Left forelimb (tissue), 1 donor: Measurements from ENCODE around the gene NMT2.

Experiments
- DNase-seq: peaks from one replicate; pipeline ENCODE4 v3.0.0-alpha.2; 2018; ENCODE audit warnings: low spot score

The NMT2 gene

GRCh38 chr10:15141136-15142054, 27.1 kb downstream of the NMT2 start:
- DNase-seq, result no peak

DNA sequence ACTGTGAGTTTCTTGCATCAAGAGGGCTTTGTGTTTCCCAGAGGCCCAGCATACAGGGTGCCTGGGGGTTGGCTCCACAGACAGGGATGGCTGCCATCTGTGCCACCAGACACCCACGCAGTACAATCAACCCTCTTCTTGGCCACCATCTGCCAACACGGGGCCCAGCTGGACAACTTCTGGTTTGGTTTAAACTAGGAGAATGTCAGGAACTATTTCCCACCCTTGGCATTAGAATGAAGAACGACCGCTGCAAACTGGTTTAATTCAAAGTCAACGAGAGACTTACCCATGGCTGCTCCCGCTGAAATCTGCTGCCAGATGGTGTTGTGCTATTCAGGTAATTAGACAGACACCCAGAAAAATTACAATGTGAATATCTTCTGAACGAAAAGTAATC, 27.8 kb downstream of the NMT2 start:
- no peak for DNase-seq

DNA sequence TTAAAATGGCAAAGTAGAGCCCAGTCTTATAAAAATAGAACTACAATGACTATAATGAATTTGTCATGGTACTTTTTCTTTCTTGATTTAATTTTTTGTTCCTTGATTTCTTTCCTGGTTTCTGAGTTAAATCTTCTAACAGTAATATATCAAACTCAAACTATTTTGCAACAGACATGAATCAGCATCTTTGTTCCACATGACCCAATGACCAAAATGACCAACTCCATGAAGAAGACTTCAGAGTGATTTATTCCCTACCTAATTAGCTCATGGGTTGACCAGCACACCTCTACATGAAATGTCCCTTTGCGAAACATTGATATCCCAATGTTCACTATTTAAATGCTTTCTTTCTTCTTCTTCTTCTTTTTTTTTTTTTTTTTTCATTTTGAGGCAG, 30.9 kb downstream of the NMT2 start:
- DNase-seq, result no peak

DNA sequence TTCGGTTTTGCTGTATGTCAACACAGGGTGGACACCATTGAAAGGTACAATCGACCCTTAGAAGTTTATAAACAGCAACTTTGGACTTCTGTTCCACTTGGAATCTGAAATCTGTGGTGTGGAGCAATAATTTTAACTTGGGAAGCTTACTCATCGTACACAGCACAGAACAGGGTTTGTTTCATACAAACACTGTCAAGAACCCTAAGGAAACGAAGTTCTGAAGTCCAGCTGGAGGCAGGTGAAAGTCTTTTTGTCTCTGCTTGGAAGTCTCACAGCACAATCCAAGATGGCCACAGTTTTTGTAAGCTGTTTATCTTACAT, 31.5 kb downstream of the NMT2 start:
- DNase-seq, result no peak

DNA sequence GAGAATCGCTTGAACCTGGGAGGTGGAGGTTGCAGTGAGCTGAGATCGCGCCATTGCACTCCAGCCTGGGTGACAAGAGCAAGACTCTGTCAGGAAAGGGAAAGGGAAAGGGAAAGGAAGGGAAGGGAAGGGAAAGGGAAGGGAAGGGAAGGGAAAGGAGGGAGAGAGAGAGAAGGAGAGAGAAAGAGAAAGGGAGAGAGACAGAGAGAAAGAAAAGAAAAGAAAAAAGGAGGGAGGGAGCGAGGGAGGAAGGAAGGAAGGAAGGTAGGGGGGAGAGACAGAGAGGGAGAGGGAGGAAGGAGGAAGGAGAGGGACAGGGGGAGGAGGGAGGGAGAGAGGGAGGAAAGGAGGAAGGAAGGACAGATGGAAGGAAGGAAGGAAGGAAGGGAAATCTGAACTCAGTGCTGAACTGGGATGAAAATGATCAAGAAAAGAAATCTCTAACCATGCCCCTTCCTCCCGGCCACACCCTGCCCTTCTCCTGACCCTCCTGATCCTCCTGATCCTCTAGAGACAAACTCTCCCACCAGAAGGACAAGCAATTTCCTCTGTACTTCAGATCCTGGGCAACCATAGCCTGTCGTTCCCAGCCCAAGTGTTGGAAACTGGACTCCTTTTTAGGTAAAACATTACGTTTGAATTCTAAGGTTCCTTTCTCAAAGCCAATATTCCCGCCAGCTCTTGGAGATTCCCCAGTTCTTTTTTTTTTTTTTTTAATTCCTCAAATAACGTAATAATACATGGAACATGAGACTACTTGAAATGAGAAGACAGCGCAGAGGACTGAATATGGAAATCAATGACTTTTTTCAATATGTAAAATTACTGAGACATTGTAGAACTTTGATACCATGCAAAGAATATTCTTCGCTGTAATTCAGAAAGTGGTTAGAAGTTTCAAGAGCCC, 32.1 kb downstream of the NMT2 start:
- DNase-seq, result no peak

DNA sequence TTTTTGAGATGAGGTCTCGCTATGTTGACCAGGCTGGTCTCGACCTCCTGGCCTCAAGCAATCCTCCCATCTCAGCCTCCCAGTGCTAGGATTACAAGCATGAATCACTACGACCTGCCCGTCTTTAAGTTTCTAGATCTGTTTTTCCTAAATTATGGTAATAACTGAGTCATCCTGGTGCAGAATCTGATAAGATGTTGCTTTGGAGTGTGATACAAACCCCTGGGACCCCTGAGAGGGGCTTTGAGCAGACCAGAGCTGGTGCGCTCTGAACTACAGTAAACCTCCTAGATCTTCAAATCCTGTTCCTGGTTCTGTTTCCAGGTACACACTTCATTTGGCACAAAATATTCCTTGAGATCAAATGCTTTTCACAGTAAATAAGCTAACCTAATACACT, 37.2 kb downstream of the NMT2 start:
- DNase-seq, result no peak

GRCh38 chr10:15124908-15125307, 43.6 kb downstream of the NMT2 start:
- DNase-seq, result no peak

GRCh38 chr10:15124190-15124589, 44.3 kb downstream of the NMT2 start:
- no peak for DNase-seq

DNA sequence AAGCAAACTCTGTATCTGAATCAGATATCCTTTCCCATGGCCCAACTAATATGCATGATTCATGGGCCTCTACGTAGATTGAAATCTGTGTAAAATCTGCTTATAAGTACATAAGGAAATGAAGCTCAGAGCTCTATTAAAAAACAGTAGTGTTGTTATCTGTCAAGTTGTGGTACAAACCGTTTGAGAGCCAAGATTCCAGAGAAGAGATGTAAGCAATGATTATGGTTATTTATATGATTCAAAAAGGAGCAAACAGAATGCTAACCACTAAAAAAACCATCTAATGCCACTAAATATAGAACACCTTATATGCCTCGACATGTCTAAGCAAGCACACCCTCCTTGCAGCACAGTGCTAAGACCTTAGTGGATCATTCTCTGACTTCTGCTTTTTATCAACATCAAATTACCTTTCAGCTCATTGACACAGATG, 44.7 kb downstream of the NMT2 start:
- DNase-seq, result no peak

DNA sequence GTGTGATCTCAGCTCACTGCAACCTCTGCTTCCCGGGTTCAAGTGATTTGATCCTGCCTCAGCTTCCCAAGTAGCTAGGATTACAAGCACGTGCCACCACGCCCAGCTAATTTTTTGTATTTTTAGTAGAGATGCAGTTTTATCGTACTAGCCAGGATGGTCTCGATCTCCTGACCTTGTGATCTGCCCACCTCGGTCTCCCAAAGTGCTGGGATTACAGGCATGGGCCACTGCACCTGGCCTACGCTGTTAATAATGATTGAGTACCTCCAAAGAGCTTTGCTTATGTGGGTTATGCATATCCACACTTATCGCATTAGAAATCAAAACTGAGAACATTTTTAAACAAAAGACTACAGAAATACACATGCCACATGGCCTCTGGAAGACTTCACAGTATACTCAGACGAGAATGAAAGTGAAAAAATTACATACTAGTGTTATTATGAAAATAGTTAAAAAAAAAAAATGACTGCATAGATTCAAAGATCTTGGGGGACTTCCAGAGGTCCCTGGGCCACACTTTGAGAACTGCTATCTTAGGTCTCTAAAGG, 45.9 kb downstream of the NMT2 start:
- DNase-seq, result no peak

DNA sequence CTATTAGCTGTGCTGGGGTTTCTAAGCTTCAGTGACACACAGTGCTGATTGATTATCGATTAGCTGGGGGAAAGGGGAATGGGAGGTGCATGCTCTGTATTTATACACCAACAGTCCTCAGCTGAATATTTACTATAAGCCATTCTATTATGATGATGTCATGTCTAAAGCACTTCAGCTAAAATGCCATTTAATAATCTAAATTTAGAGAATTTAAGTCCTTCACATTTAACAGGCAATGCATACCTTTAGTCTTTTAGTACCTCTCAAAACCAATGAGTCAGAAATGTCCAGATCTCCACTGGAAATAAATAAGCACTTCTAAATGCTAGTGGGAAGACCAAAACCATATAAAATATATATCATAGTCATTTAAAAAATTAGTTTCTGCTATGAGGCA, 46.8 kb downstream of the NMT2 start:
- DNase-seq, result no peak

GRCh38 chr10:15120523-15120922, 48.0 kb downstream of the NMT2 start:
- DNase-seq, result no peak

GRCh38 chr10:15118615-15119014, 49.9 kb downstream of the NMT2 start:
- DNase-seq, result no peak

GRCh38 chr10:15116225-15116624, 52.3 kb downstream of the NMT2 start:
- no peak for DNase-seq

DNA sequence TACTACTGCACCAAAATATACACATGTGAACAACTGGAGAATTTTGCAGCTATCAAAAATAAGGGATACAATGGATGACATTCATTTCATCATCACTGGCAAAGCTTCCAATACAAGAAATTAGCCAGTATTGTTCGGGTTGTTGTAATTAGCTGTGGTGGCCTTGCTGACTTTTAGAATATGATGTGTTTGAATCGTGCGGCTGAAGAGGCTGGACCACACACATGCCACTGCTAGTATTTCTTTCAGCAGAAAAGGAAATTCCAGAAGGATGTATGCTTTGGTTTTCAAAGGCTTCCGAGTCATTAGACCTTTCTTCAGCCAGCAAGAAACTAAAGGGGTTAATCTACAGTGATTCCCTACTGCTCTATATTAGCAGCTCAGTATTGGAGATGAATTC, 54.7 kb downstream of the NMT2 start:
- DNase-seq, result no peak

DNA sequence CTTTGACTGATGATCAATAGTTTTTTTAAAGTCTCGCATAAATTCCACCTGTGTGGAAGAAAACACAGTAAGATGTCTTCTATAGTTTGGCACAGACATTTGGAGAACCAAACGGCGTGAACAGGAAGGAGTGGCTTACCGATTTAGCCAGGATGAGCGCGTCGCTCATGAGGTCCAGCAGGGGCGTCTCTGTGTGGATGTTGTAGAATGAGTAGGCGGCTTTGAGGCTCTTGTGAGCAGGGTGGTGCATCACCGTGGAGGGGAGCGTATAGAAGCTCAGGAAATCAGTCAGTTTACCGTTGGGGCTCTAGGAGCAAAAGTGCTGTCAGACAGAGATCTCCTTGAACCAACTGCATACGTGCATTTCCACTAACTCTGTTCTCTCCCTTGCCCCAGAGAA, 55.8 kb downstream of the NMT2 start:
- DNase-seq, result no peak

DNA sequence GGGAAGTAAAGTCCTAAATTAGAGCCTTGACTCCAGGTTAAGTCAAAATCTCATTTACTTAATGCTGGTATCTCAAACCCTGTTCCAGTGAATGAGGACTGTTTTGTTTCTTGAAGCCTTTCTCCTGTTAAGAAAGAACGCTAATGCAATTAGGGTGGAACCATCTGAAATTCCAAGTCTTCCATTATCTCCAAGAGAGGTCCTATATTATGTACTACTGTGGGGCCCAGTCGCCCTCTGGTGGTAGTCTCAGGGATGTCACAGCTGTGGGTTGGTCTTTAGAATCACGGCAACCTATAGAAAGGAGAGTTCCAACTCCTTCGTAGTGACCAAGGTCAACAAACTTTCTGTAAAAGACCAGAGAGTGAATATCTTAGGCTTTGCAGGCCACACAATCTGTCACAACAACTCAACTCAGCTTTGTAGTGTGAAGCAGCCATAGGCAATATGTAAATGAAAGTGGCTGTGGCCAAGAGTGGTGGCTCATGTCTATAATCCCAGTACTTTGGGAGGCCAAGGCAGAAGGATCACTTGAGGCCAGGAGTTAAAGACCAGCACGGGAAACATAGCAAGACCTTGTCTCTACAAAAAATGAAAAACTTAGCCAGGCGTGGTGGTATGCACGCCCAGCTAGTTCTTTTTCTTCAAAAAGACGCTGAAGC, 62.0 kb downstream of the NMT2 start:
- peak; percentile 72 for DNase-seq

- DNase-seq, result no peak
These were observed 65.0 kb downstream of the NMT2 start for GRCh38 chr10:15103513-15103912.

DNA sequence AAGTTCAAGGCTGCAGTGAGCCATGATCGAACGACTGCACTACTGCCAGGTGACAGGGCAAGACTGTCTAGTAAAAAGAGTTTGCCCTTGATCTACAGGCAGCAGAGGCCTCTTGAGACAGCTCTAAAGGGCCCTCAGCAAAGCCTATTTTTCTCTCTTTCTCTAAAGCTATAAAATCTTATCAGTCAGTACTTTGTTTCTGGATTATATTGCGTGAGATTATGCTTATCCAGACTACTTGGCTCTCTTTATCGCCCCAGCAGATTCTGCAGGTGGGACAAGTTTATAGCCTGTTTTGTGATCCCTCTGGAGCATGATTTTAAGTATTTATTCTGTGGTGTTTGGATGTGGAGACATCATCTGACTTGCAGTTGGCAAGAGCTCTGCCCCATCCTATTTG, 68.6 kb downstream of the NMT2 start:
- DNase-seq, result no peak

DNA sequence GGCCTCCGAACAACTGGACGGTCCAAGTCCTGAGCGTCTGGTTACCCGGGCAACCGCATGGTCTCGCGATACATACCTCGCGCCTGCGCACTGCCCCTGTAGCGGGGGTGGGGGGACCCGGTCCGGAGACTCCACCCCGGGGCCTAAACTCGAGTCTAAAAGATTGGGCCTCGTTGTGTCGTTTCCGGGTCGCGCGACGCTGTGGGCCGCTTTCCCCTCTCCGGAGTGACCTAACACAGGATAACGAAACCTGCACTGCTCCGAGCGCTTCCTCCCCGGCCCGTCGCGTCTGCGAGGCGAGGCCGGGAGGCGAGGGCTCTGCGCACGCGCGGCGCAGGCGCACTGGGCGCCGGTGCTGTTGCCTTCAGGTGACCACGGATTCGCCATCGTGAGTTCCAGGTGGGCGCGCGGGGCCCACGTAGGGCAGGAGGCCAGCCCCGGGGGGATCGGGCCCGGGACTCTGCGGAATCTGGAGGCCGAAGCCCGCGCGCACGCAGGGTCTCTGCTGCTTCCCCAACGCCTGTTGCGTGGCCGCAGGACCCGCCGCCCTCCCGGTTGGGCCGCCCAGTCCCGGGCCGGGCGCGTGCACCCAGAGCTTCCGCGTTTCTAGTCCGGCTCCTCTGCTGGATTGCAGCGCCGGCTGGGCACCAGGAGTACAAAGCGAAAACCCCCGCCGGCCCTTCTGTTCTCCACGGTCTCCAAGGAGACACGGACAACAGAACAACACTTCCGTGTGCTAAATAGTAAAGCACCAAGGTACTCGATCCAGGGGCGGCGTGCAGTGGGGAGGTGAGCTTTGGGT, 71.3 kb downstream of the NMT2 start, which contains the start of gene RPP38:
RPP38 (plus strand) TSS at position 345 of the 802 bp plus-strand sequence. CDS start 5,960 bp downstream, outside the sequence.
- peak; percentile 99 for DNase-seq

DNA sequence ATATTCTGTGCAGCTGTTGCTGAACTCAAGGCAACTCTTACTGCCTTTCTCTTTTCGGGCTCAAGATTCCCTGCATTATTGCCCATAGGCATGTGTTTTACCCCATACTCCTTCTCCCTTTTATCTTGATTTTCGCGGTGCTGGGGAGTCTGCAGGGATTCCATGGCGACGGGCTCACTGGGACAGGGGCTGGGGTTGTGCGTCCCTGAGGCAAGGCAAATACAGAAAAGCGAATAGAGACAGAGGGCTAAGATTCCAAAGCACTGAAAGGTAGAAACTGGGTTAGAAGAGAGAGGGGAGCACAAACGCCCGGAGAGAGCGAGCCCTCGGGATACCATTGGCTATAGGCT, 71.9 kb downstream of the NMT2 start:
- no peak for DNase-seq
